ENCODE data around the gene OMA1.
"Not testable (repeated sequence)": the region's sequence is repeated elsewhere in the genome, so short reads cannot be mapped to it uniquely, and the experiment has no call there.

Gene OMA1

DNA sequence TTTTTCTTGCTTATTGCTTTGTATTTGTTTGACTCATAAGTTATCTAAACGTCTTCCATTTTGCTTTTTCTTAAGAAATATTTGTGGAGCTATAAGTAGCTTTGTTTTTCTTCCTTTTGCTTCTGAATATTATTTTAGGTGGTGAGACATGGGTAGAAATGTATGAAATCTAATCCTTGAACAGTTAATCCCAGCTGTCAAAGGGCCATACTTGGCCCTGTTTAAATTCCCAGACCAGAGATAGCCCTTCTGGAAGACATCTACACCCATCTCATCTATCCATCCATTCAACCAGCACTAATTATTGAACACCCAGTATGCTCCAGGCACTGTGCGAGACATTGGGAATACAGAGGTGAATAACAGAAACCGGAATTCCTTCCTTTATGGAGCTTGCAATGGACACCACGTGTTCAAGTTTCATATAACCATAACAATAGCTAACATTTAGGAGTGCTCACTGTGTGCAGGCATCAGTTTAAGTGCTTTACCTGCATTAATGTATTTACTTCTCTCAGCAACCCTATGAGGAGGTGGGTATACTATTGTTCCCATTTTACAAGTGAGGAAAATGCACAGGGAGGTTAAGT lies 21.8 kb upstream of the OMA1 start:
- H3K36me3 ChIP-seq, result no peaks in the 10 kb centered on the region
- TF ChIP-seq, protein P1, sequence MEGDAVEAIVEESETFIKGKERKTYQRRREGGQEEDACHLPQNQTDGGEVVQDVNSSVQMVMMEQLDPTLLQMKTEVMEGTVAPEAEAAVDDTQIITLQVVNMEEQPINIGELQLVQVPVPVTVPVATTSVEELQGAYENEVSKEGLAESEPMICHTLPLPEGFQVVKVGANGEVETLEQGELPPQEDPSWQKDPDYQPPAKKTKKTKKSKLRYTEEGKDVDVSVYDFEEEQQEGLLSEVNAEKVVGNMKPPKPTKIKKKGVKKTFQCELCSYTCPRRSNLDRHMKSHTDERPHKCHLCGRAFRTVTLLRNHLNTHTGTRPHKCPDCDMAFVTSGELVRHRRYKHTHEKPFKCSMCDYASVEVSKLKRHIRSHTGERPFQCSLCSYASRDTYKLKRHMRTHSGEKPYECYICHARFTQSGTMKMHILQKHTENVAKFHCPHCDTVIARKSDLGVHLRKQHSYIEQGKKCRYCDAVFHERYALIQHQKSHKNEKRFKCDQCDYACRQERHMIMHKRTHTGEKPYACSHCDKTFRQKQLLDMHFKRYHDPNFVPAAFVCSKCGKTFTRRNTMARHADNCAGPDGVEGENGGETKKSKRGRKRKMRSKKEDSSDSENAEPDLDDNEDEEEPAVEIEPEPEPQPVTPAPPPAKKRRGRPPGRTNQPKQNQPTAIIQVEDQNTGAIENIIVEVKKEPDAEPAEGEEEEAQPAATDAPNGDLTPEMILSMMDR (IDR thresholded peaks at IDR 0.05), result no peak
- no peaks in the 10 kb centered on the region for H3K9me3 ChIP-seq
- H3K27ac ChIP-seq, result no peak overlapping the region
- H3K4me1 ChIP-seq (ENCODE audit: control insufficient read depth in 1 of 2, insufficient read depth in 1 of 2, low read depth in 1 of 2, low read length in 1 of 2), result peaks cover 28 to 33% of the 10 kb centered on the region in 2 experiments
- H3K4me3 ChIP-seq (ENCODE audit: low read depth in 1 of 2, low read length in 1 of 2), result no peak overlapping the region
- H3K27me3 ChIP-seq, result no peaks in the 10 kb centered on the region

DNA sequence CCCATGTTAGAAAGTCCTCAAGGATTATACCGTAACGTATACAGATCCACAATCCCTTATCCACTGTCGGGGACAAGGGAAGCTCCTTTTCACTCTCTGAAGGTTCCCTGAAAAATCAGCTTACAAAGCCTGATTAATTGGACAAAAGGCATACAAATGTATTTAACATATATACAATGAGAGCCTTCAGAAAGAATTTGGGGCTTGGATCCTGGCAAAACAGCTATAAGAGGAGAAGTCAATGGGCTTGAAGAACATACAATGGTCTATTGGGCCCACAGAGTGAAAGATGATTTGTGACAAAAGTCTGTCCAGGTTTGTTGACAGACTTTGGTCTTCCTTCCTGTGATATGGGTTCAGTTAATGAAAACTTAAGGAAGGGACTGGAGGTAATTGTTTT lies 19.8 kb upstream of the OMA1 start:
- Histone ChIP-seq H3K4me3 (ENCODE audit: low read depth in 1 of 2, low read length in 1 of 2) (no peak overlapping the region), H3K36me3 (no peaks in the 10 kb centered on the region), H3K4me1 (ENCODE audit: control insufficient read depth in 1 of 2, insufficient read depth in 1 of 2, low read depth in 1 of 2, low read length in 1 of 2) (peaks cover 14 to 17% of the 10 kb centered on the region in 2 experiments), H3K27ac (no peak overlapping the region), H3K9me3 (no peaks in the 10 kb centered on the region), H3K27me3 (no peaks in the 10 kb centered on the region)
- TF ChIP-seq, protein P1 (IDR thresholded peaks at IDR 0.05), result no peak

DNA sequence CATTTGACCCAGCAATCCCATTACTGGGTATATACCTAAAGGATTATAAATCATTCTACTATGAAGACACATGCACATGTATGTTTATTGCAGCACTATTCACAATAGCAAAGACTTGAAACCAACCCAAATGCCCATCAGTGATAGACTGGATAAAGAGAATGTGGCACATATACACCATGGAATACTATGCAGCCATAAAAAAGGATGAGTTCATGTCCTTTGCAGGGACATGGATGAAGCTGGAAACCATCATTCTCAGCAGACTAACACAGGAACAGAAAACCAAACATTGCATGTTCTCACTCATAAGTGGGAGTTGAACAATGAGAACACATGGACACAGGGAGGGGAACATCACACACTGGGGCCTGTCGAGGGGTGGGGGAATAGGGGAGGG lies 17.2 kb upstream of the OMA1 start:
- H3K4me3 ChIP-seq (ENCODE audit: low read depth in 1 of 2, low read length in 1 of 2); H3K27ac ChIP-seq; H3K27me3 ChIP-seq; H3K36me3 ChIP-seq; H3K9me3 ChIP-seq: not testable (repeated sequence)
- H3K4me1 ChIP-seq (ENCODE audit: control insufficient read depth in 1 of 2, insufficient read depth in 1 of 2, low read depth in 1 of 2, low read length in 1 of 2), result peaks cover 7 to 13% of the 10 kb centered on the region in 2 experiments

DNA sequence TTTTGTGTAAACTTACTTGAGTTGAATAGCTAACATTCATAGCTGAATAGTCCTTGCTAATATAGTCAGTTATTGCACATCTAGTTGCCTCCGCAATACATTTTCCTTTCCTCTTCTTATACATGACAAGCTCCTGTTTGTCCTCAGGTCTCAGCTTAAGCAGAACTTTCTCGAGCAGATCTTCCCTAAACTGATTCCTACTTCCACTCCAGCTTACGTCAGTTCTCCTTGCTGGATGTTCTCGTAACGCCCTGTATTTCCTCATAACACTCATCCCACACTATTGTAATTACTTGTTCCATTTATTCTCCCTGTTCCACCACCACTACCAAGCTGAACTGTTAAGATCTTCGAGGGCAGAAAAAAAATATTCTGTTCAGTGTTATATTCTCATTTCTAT lies 15.1 kb upstream of the OMA1 start:
- Histone ChIP-seq H3K4me1 (ENCODE audit: control insufficient read depth in 1 of 2, insufficient read depth in 1 of 2, low read depth in 1 of 2, low read length in 1 of 2) (peaks cover 7 to 13% of the 10 kb centered on the region in 2 experiments), H3K27me3 (no peaks in the 10 kb centered on the region), H3K9me3 (no peaks in the 10 kb centered on the region), H3K4me3 (ENCODE audit: low read depth in 1 of 2, low read length in 1 of 2) (no peak overlapping the region), H3K36me3 (no peaks in the 10 kb centered on the region), H3K27ac (no peak overlapping the region)
- TF ChIP-seq, protein P1 (IDR thresholded peaks at IDR 0.05), result no peak

DNA sequence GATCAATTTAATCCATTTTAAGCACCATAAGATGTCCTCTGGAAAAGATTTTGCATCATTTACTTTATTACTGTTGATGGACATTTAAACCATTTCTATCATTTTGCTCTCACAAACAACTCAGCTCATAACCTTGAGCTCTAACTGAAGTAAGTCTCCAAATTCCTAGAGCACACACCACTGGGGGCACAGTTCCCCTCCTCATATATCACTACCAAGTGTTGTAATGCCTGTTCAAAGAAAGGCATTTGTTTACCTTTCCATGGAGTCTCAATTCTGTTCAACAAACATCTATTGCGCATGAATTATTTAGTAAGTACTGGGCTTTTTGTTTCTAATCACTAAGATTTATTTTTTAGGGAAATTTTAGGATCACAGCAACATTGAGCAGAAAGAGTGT lies 8.9 kb upstream of the OMA1 start:
- H3K27me3 ChIP-seq, result no peaks in the 10 kb centered on the region
- no peak overlapping the region for H3K4me3 ChIP-seq (ENCODE audit: low read depth in 1 of 2, low read length in 1 of 2)
- no peaks in the 10 kb centered on the region for H3K36me3 ChIP-seq
- no peaks in the 10 kb centered on the region for H3K9me3 ChIP-seq
- TF ChIP-seq, protein P1 (IDR thresholded peaks at IDR 0.05), result no peak
- no peak overlapping the region for H3K27ac ChIP-seq
- H3K4me1 ChIP-seq (ENCODE audit: control insufficient read depth in 1 of 2, insufficient read depth in 1 of 2, low read depth in 1 of 2, low read length in 1 of 2), result no peaks in the 10 kb centered on the region

DNA sequence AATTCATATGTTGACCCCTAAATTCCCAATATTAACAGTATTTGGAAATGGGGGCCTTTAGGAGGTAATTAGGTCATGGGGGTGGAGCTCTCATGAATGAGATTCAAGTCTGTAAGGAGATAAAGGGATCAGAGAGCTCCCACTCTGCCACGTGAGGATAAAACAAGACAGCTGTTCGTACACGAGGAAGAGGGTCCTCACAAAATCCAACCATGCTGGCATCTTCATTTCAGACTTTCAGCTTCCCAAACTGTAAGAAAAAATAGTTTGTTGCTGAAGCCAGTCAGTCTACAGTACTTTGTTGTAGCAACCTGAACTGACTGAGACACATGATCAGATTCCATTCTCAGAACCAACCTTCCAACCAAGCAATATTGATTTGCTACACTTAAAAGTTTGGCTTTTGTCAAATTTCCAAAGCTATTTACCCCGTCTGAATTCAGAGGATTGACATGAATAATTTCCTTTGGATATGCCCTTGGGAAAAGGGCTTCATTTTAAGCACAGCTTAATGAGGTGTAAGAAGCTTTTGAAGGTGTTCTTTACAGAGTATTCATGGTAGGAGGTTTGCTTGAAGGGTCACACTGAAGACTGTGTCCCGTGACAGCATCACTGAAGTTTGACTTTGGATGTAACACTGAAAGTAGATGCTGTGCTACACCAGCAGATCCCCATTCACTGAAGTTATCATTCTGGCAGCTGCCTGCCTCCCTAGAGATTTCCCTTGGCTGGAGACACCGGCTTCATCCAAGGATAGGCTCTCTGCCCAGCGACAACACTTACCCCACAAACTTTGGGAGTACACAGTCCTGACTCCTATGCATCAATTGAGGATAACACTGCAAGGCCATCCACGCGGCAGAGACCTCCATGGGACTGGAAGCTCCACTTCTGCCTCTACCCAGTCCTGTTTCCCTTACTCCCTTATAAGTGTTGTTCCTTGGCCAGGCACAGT lies 4.9 kb upstream of the OMA1 start:
- no peak overlapping the region for H3K27ac ChIP-seq
- peaks cover 15 to 18% of the 10 kb centered on the region in 2 experiments for H3K4me1 ChIP-seq (ENCODE audit: control insufficient read depth in 1 of 2, insufficient read depth in 1 of 2, low read depth in 1 of 2, low read length in 1 of 2)
- H3K4me3 ChIP-seq (ENCODE audit: low read depth in 1 of 2, low read length in 1 of 2), result no peak overlapping the region
- no peaks in the 10 kb centered on the region for H3K27me3 ChIP-seq
- no peaks in the 10 kb centered on the region for H3K9me3 ChIP-seq
- TF ChIP-seq, protein P1 (IDR thresholded peaks at IDR 0.05), result no peak
- H3K36me3 ChIP-seq, result no peaks in the 10 kb centered on the region

DNA sequence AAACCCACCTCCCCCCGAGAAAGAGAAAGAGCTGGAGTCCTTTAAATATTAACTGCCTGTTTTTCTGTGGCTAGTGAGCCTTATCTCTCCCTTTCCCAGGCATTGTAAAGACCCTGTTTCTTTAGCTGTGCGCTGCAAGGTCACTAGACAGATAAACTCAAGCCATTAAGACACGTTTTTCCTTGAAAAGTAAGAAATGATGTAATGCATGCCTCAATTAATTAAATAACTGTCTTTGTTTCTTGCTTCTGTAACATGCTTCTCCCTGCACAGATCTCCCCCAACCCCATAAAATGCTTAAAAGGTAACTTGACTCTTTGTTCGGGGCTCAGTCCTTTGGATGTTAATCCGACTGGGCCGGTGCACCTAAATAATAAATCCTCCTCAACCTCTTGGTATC lies 2.8 kb upstream of the OMA1 start:
- H3K4me3 ChIP-seq (ENCODE audit: low read depth in 1 of 2, low read length in 1 of 2); H3K36me3 ChIP-seq; H3K27ac ChIP-seq; H3K9me3 ChIP-seq; H3K27me3 ChIP-seq: not testable (repeated sequence)
- H3K4me1 ChIP-seq (ENCODE audit: control insufficient read depth in 1 of 2, insufficient read depth in 1 of 2, low read depth in 1 of 2, low read length in 1 of 2), result peaks cover 25 to 30% of the 10 kb centered on the region in 2 experiments

Measured in neutrophil (primary cell).